UCSD-AML1 (cell line): ENCODE data around the gene NBPF1.
"Not testable (repeated sequence)": the region's sequence is repeated elsewhere in the genome, so short reads cannot be mapped to it uniquely, and the experiment has no call there.

Experiments
- DNase-seq: peaks from one replicate; lab custom pipeline; 2025; ENCODE audit not compliant: unreplicated experiment; lab: John Stamatoyannopoulos, UW

The NBPF1 gene

GRCh38 chr1:16607853-16608815 is 5.2 kb downstream of the NBPF1 start:
- not testable (repeated sequence) for DNase-seq

DNA sequence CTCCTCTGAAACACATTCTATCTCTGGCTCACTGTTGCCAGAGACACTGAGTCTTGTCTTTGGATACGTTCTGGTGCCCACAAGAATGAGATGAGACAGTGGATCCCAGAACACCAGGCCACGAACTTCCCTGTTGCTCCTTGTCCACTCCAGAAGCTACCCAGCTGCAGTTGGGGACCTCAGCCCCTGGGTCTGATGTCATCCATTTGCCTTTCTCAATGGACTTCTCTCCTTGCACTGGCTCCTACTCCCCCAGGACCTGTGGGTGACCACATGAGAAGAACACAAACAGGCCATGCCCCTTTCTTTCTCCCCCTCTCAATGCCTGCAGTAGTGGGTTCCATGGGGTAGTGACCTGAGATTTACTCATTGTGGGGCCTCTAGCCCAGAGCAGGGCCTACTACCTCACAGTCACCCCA is 5.9 kb downstream of the NBPF1 start:
- no peak for DNase-seq

- not testable (repeated sequence) for DNase-seq
Measured at GRCh38 chr1:16606666-16607432, 6.5 kb downstream of the NBPF1 start.

DNA sequence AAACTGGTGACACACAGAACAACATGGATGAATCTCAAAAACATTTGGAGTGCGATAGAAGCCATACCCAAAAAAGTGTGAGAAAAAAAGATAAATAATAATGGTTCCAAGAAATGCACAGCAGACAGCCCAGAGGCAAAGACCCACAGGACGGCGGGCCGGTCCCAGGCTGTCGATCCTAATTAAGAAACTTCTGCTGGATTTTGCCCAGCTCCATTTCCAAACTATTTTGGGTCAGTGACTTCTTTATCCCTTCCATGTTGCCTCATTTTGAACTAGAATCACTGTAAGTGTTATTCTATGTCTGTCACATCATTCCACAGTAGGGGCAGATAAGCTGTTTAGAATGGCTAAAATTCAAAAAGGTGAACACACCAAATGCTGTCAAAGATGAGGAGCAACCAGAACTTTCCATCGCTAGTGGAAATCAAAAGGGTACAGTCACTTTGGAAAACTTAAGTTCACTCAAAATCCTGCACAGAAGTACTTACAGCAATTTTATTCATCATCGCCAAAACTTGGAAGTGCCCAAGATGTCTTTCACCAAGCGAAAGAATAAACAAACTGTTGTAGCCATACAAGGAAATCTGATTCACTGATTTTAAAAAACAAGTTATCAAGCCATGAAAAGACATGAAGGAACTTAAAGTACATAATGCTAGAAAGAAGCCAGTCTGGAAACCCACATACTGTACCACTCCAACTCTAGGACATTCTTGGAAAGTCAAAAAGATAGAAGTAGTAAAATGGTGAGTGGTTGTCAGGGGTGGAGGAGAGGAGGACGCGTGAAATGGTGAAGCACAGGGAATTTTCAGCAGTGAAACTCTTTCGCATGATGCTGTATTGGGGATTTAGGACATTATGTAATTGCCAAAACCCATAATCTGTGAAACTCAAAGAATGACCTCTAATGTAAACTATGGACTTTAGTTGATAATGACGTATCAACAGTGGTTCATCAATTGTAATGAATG is 7.5 kb downstream of the NBPF1 start:
- no peak for DNase-seq

DNA sequence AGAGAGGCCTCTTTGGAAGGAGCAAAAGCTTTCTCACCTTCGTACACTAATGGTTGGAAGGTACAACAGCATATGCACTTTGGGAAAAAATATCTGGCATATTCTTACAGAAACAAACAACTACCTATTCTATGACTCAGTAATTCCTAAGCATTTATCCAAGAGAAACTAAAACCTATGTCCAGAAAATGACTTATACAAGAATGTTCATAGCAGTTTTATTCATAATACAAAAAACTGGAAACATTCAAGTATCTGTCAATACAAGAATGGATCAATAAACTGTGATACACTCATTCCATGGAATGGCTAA is 8.2 kb downstream of the NBPF1 start:
- DNase-seq = no peak

- DNase-seq = not testable (repeated sequence)
Measured at GRCh38 chr1:16604514-16605212, 8.7 kb downstream of the NBPF1 start.

- DNase-seq = not testable (repeated sequence)
Measured at GRCh38 chr1:16603623-16604022, 9.7 kb downstream of the NBPF1 start.

GRCh38 chr1:16602336-16603011 is 10.9 kb downstream of the NBPF1 start:
- DNase-seq = not testable (repeated sequence)

DNA sequence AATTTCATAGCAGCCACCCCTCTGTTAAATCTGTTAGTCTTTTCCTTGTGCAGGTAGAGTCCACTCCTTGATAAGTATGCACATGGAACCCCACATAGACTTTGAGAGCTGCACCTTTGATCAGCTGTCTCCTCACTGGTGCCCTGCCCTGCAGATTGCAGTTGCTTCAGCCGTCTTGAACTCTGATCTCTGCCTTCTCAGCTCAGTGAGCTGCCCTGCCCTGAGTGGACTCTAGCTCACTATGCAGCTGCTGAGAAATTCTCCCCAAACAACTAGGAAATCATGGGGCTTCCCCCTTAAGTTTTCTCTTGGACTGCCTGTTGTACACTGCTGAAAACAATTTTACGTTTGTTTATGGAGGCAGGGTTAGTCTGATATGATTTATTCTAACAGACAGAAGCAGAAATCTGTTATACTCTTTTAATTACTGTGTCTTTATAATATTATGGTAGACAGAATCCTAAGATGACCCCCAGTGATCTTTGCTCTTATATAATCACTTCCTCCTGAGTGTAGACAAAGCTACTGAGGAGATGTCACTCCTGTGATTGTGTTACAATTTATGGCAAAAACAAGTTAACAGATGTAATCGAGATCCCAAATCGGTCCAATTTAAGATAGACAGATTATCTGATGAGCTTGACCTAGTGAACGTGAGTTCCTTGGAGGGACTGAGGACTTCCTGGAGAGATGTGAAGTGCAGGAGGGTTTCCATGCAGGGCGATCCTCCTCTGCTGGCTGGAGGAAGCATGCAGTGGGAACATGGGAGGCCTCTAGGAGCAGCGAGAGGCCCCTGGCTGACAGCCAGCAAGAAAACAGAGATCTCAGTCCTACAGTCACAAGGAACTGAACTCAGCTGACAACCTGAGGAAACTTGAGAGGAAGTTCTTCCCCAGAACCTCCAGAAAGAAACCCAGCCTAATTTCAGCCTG is 12.2 kb downstream of the NBPF1 start:
- not testable (repeated sequence) for DNase-seq

DNA sequence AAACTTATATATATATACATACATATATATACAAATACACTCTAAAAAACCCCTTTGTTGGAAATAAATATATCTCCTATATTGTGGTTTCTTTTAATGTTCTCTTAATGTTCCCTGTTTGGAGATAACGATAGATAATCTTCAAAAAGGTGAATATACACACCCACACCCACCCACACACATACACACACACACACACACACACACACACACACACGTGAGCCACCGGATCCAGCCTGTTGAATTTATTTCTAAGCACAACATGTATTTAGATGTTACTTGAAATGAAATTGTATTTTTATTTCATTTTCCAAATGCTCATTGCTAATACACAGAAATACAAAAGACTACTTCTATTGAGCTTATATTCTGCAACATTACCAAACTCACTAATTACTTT is 14.0 kb downstream of the NBPF1 start:
- not testable (repeated sequence) for DNase-seq

GRCh38 chr1:16595216-16595615 is 18.1 kb downstream of the NBPF1 start:
- not testable (repeated sequence) for DNase-seq

GRCh38 chr1:16591845-16592244 is 21.5 kb downstream of the NBPF1 start:
- not testable (repeated sequence) for DNase-seq

GRCh38 chr1:16588081-16588480 is 25.3 kb downstream of the NBPF1 start:
- DNase-seq = not testable (repeated sequence)

DNA sequence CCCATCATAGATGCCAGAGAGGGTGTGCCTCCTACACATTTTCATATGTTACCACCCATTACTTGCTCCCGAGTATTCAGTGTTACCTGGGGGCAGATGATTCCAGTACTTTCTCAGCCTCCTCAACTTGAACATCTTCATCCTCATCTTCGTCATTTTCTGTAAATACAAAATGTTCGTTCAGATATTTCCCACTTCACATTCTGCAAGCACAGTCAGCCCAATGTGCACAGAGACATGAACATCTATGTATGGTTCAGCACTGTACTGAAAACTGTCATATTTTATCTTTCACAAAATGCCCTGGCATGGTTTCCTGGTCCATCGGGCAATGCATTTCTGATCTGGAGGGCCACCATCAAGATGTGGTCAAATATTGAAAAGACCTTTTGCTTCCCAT is 25.7 kb downstream of the NBPF1 start:
- DNase-seq = not testable (repeated sequence)

- DNase-seq = not testable (repeated sequence)
Measured at GRCh38 chr1:16565324-16565723, 48.0 kb downstream of the NBPF1 start.

DNA sequence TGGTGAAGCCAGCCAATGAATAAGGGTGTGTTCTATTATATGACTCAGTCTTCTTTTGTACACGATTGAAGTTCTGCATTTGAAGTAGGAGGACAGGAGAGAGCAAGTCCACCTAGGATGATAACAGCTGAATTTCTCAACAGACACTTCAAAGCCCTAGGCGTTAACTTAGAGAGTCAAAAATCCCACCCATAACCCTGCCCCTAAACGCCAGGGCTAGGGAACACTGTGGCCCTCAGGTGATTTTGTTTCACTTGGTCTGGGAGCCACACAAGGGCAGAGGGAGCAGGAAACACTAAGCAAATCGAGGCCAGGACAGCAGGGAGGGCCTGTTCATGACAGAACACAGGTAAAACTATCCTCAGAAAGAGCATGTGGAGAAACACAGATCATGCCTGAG is 52.3 kb downstream of the NBPF1 start:
- DNase-seq = not testable (repeated sequence)

DNA sequence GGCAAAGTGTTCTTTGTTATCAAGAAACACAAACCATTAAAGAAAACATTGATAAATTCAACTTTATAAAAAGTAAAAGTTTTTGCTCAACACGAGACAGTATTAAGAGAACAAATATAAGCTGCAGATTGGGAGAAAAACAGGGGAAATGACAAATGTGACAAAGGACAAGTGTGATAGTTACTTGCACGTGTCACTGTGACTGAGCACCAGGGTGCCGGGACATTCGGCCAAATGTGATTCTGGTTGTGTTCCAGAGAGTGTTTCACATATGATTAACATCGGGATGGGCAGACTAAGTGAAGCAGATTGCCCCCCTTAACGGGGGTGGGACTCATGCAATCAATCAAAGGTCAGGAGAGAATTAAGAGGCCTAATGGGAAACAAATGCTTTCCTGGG is 52.9 kb downstream of the NBPF1 start:
- not testable (repeated sequence) for DNase-seq

GRCh38 chr1:16559688-16560087 is 53.7 kb downstream of the NBPF1 start:
- DNase-seq = not testable (repeated sequence)
